HG03457 (cell line): Measurements from ENCODE around the gene EHMT1.
"Not testable (repeated sequence)": the region's sequence is repeated elsewhere in the genome, so short reads cannot be mapped to it uniquely, and the experiment has no call there.

Experiments used
- ATAC-seq: cut with Tn5 transposase; IDR thresholded peaks from one replicate; pipeline ENCODE4 v1.9.1; 2021; ENCODE audit warnings: moderate number of reproducible peaks; ENCODE audit not compliant: unreplicated experiment

EHMT1 gene

GRCh38 chr9:137715866-137716693 is 97.3 kb downstream of the EHMT1 start:
- not testable (repeated sequence) for ATAC-seq

- ATAC-seq = no peak
These were observed 98.0 kb downstream of the EHMT1 start for GRCh38 chr9:137716694-137717287.

GRCh38 chr9:137717776-137718327 is 99.0 kb downstream of the EHMT1 start:
- no peak for ATAC-seq

- no peak for ATAC-seq
These were observed 100.4 kb downstream of the EHMT1 start for GRCh38 chr9:137719194-137719593.

GRCh38 chr9:137720571-137721110 is 101.8 kb downstream of the EHMT1 start:
- ATAC-seq = no peak

GRCh38 chr9:137721479-137721878 is 102.7 kb downstream of the EHMT1 start:
- no peak for ATAC-seq

- no peak for ATAC-seq
These were observed 103.1 kb downstream of the EHMT1 start for GRCh38 chr9:137721899-137722298.

- ATAC-seq = no peak
These were observed 103.7 kb downstream of the EHMT1 start for GRCh38 chr9:137722481-137722880.

- not testable (repeated sequence) for ATAC-seq
These were observed 104.6 kb downstream of the EHMT1 start for GRCh38 chr9:137723356-137723755.

GRCh38 chr9:137723783-137724445 is 105.1 kb downstream of the EHMT1 start:
- no peak for ATAC-seq

GRCh38 chr9:137724818-137725240 is 106.0 kb downstream of the EHMT1 start:
- ATAC-seq = no peak

GRCh38 chr9:137725598-137725997 is 106.8 kb downstream of the EHMT1 start:
- no peak for ATAC-seq

- peak; percentile 64 for ATAC-seq
These were observed 107.5 kb downstream of the EHMT1 start for GRCh38 chr9:137726336-137726735.

- no peak for ATAC-seq
These were observed 108.0 kb downstream of the EHMT1 start for GRCh38 chr9:137726764-137727163.

GRCh38 chr9:137727716-137728115 is 108.9 kb downstream of the EHMT1 start:
- ATAC-seq = no peak

GRCh38 chr9:137728444-137729311 is 109.9 kb downstream of the EHMT1 start:
- ATAC-seq = no peak

GRCh38 chr9:137731216-137731946 is 112.6 kb downstream of the EHMT1 start:
- no peak for ATAC-seq

GRCh38 chr9:137731947-137732813 is 113.4 kb downstream of the EHMT1 start:
- ATAC-seq = no peak

- no peak for ATAC-seq
These were observed 114.6 kb downstream of the EHMT1 start for GRCh38 chr9:137733429-137733828.
